VCaP (cell line): ENCODE data around the gene TM9SF1.

Experiments
- H3K27ac ChIP-seq: fragments of 450-650 bp; 2 replicates; pipeline ENCODE4 v1.5.1; 2017
- CTCF ChIP-seq: fragments of 450-650 bp; conservative IDR thresholded peaks from 2 replicates; pipeline ENCODE4 v1.5.1; 2017; ENCODE audit warnings: mild to moderate bottlenecking, moderate library complexity

TM9SF1 gene

GRCh38 chr14:24183014-24183481, 12.2 kb downstream of the TM9SF1 start:
- TF ChIP-seq CTCF = no peak
- no peak overlapping the region for H3K27ac ChIP-seq

- TF ChIP-seq CTCF = no peak
- H3K27ac ChIP-seq = no peak overlapping the region
These were observed 12.9 kb downstream of the TM9SF1 start for GRCh38 chr14:24182110-24182882.

GRCh38 chr14:24181371-24182077, 13.7 kb downstream of the TM9SF1 start:
- no peak for TF ChIP-seq CTCF
- no peak overlapping the region for H3K27ac ChIP-seq

GRCh38 chr14:24179961-24180796, 15.1 kb downstream of the TM9SF1 start:
- TF ChIP-seq CTCF = no peak
- H3K27ac ChIP-seq = no peak overlapping the region

GRCh38 chr14:24179294-24179960, 15.8 kb downstream of the TM9SF1 start:
- no peak overlapping the region for H3K27ac ChIP-seq
- no peak for TF ChIP-seq CTCF

- H3K27ac ChIP-seq = no peak overlapping the region
- no peak for TF ChIP-seq CTCF
These were observed 16.7 kb downstream of the TM9SF1 start for GRCh38 chr14:24178399-24179178.
